ENCODE data around the gene FOS.

GRCh38 chr14:75252254-75252837 is 26.3 kb upstream of the FOS start:
- TF ChIP-seq ZSCAN23 (tag by site-specific recombination; IDR thresholded peaks at IDR 0.05) (no peak), ZNF837 (tag by site-specific recombination; IDR thresholded peaks at IDR 0.05) (no peak)
- TF ChIP-seq, protein P1, sequence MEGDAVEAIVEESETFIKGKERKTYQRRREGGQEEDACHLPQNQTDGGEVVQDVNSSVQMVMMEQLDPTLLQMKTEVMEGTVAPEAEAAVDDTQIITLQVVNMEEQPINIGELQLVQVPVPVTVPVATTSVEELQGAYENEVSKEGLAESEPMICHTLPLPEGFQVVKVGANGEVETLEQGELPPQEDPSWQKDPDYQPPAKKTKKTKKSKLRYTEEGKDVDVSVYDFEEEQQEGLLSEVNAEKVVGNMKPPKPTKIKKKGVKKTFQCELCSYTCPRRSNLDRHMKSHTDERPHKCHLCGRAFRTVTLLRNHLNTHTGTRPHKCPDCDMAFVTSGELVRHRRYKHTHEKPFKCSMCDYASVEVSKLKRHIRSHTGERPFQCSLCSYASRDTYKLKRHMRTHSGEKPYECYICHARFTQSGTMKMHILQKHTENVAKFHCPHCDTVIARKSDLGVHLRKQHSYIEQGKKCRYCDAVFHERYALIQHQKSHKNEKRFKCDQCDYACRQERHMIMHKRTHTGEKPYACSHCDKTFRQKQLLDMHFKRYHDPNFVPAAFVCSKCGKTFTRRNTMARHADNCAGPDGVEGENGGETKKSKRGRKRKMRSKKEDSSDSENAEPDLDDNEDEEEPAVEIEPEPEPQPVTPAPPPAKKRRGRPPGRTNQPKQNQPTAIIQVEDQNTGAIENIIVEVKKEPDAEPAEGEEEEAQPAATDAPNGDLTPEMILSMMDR (tag by site-specific recombination; IDR thresholded peaks at IDR 0.05): no peak
